GM18909 (cell line): ENCODE results near the gene SLC6A3.

Experiments used
- ATAC-seq: cut with Tn5 transposase; IDR thresholded peaks from one replicate; pipeline ENCODE4 v1.9.1; 2021; ENCODE audit warnings: mild to moderate bottlenecking; ENCODE audit not compliant: unreplicated experiment, poor library complexity

Gene SLC6A3

DNA sequence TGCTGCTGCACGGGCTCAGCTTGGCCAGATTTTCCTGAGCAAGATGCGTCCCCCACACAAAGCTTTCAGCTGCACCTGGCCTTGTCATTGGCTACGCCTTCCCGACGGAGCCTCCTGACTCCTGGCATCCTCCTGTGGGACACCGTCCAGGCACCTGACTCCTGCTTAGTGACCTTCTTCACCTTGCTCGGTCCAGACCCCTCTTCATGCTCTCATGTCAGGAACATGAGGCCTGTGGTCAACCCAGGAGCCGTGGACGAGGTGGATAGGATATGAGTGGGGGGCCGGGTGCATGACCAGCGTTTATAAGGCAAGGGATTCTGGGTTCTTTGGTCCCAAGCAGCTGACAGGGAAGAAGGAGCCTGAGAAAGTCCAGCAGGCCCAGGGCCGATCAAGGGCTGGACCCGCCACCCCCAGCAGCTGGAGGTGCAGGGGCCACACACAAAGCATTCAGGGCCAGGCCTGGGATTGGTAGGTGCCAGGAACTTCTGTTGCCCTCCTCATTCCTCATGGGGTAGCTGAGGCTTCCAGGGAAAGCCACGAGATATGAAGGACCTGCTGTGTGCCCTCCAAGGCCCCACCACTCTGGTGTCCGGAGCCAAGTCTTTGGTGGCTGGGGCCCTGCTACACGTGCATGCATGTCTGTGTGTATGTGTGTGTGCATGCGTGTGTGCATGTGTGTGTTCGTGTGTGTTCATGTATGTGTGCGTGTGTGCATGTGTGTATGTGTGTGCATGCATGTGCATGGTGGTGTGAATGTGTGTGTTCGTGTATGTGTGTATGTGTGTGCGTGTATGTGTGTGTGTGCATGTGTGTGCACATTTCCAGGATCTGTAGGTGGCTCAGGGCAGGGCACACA, 34.9 kb downstream of the SLC6A3 start:
- ATAC-seq, result no peak

DNA sequence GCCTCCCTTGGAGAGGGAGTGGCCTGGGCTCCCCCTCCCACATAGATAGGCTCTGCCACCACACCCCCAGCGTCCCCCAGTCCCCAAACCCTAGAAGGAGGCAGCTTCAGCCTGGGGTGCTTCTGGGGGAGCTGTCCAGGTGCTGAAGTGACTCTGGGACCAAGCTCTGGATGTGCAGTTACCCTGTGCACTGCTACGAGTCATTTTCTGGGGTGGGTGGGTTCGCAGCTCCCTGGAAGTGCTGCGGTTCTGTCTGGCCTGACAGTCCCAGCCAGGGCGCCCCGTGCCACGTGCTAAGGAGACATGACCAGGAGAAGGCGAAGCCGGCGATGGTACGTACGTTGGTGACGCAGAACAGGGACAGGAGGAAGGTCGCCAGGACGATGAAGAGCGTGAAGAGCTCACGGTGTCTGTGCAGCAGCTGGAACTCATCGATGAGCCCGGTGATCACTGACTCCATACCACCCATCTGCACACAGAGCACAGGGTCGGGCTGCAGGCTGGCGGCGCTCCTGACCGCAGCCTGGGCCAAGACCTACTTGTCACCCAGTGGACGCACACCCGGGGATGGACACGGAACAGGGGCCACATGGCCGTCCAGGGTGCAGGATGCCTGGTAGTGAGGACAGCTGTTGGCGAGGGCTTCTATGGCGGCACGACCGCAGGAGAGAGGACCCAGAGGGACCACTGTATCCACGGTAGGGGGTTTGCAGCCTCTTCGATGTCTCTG, 35.7 kb downstream of the SLC6A3 start:
- ATAC-seq, result no peak

DNA sequence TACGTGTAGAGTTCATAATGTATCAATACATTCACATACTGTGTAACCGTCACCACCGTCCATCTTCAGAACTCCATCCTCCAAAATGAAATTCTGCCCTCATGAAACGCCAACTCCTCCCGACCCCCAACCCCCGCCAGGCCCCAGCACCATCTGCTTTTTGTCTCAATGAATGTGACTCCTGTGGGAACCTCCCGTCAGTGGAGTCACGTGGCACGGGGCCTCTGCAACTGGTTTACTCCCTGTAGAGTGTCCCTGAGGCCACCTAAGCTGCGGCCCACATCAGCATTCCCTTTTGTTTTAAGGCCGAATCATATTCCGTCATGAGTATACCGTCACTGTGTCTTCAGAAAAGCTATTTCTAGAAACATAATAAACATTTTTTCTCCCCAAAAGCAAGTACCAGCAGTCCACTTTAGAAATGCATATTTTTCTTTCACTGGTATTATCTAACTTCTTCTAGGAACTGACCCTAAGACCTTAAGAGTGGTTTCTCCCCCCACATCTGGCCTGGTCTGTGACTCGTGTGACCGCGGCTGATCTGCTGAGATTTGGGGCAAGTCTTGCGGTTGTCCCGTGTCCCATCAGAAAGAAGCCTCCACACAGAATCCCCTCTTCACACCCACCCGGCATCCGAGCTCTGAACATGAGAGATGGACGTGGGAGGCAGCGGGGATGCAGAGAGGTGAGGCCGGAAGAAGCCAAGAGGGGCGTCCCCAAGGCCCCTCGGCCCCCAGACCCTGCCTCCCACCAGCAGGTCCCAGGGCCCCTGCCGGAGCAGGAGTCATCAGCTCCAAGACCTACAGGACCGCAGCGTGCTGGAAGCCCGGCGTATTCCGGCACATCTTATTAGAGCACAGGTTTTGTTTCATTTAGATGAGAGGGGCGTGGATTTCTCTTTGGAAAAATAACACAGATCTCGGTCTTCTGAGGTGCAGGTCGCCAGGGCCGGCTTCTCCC, 38.3 kb downstream of the SLC6A3 start:
- ATAC-seq, result no peak

DNA sequence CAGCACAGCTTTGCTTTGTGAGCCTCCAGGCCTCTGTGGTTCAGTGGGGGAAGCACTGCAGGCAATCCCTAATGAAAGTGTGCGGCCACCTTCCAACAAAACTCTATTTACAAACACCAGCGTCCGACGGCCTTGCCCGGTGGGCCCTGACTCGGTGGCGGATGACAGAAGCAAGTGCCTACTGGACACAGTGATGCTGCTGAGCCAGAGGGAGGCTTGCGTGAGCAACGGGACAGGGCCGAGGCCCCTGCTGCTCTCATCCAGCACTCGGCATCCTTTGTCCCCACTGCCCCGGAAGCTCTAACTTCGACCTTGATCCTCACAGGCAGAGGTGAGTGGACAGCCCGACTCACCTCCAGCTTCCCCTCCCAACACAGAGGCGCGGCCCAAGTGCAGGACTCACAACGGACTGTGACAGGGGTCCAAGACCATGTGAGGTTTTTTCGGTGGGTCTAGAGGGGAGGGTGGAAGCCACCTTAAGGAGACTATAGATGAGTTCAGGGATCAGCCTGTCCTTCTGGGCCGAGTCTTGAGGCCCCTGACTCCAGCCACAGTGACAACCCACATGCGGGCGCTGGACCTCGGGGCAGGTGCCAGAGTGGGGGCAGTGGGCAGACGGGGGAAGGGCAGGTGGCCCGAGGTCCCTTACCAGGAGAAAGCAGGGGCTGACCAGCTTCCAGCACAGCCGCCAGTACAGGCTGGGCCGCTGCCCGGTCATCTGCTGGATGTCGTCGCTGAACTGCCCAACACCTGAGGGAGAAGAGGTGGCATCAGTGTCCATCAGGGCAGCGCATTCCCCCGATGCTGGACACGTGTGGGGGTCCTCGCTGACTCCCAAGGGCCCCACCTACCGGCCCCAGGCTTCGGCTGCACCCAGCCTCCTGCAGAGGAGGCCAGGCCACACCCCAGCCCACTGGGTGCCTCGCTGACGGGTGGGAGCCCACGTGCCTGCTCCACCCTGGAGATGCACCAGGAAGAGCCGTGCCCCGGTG, 39.4 kb downstream of the SLC6A3 start:
- ATAC-seq, result no peak

DNA sequence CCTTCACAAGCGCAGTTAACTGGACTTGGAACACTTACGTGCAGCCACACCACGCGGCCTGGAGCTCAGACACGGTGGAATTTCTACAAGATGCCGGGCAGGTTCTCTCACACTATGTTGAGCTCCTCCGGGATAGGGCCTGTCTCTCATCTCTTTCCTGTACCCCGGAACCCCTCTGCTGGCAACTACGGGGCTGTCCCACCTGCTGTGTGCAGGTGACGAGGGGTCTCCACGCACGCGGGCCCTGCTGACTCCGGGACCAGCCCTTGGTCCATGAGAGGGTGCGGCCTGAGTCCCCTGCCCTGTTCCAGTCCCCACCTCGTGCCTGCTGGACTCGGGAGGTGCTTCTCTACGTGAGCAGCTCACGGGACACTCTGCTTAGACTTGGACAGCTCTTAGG, 40.1 kb downstream of the SLC6A3 start:
- ATAC-seq, result no peak

DNA sequence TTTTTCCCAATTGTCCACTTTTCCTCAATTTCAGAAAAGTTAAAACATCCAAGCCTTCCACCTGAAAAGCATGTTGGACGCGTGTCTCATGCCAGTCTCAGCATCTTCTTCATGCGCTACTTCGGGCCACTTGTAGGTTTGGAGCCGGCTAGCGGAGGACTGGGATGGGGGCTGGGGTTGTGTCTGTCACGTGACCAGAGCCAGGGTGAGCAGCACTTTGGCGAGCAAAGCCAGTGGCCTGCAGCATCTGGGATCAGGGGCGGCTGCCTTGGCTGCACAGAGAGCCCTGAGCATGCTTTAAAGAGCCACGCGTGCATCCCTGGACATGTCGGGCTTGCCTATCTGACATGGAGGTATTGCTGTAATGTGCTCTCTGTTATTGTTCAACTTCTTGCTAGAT, 41.2 kb downstream of the SLC6A3 start:
- no peak for ATAC-seq

DNA sequence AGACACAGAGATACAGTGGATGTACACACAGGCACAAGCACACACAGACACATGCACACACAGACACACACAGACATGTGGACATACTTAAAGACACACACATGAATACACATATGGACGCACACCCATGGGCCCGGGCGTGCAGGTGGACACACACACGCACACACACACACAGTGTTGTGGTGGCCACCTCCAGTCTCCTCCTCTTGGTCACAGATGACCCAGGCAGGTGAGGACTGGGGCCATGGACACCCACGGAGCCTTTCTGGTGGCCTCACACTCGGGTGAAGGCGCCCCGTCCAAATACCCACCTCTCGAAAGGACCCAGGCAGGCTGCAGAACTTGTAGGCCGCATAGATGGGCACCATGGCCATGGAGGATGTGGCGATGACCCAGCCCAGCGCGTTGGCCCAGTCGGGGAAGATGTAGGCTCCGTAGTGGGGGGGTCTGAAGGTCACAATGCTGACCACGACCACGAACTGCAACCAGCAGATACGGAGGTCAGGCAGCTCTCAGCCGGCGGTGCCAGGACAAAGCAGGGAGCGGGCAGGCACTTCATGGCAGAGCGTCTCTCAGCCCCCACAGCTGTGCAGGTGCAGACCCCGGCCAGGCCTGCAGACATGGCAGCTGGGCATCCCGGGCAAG, 42.5 kb downstream of the SLC6A3 start:
- ATAC-seq, result no peak

DNA sequence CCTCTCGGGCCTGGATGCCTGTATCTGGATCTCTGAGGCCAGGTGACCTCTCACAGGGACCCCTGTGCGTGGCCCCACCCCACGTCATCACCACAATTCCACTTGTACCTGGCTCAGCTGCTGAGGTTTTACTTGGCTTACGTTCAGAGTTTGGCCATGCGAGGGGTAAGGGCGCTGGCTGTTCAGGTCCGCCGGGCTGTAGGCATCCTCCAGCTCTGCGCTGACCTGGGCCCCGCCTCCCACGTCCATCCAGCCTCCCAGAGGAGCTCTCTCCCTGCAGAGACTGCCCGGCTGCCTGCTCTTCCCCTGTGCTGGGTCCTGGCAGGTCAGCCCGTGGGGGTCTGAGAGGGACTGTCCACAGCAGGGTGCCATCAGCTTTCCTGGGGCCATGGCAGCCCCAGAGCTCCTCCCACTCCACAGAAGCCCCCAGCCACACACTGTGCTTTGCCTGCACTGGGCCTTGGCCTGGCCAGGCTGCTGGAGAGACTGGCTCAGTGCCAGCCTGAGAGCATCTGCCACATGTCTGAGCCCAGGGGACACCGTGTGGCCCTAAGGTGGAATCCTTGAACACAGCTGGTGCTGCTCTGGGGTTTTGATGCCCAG, 43.6 kb downstream of the SLC6A3 start:
- no peak for ATAC-seq

DNA sequence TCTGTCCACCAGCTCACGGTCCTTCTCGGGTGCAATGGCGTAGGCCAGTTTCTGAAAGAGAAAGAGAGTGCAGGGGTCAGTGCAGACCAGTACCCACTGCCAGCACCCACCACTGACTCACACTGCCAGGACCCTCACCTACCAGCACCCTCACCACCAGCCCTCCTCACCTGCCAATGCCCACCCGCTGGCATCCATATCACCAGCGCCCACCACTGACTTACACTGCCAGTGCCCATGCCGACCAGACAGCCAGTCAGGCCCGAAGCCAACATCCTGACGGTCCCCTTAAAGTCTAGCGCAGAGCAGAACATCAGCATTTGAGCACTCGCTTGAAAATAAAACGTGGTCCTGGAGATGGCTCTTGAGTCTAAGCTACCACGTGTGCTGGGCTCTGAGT, 44.3 kb downstream of the SLC6A3 start:
- ATAC-seq, result no peak

DNA sequence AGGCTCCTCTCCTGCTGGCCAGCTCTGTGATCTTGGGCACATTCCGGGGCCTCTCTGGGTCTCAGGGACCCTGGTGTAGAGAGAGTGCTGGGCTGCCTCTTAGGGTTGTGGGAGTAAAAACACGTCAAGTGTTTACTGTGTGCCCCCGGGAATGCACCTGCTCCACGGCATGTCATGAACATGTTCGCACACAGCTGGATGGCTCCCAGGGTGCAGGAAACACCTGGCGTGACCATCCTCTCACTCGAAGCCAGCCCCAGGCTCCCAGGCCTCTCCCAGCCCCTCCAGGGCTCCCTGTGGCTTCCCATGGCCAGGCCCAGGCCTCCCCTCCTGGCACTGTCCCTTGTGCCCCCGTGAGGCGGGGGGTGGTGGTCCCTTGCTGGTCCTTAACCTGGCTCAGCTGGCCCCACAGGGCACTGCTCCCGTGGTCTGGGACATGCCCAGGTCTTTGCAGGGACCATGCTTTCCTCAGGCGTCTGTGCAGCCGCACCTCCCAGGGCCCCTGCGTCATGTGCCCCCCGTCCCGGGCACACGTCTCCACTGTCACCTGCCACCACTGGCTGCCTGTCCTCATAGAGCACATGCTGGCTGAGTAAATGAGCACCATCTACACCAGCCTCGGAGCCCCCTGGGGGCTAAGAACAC, 44.9 kb downstream of the SLC6A3 start:
- ATAC-seq, result no peak

DNA sequence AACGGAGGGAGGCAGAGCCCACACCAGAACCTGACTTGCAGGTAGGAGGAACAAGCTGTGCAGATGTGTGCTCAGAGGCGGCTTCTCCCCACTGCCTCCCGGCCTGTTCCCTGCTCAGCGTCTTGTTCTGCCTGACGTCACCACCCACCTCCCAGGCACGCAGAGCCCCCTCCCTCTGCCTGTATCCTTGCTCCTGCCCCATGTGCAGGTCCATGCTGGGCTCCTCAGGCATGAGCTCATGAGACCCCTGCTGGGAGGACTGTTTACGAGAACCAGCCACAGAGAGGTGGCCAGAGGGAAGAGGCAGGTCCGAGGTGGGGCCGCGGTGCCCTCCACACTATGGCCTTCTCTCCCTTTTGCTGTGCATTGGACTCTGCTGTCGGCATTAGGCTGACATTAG, 45.5 kb downstream of the SLC6A3 start:
- ATAC-seq, result no peak

DNA sequence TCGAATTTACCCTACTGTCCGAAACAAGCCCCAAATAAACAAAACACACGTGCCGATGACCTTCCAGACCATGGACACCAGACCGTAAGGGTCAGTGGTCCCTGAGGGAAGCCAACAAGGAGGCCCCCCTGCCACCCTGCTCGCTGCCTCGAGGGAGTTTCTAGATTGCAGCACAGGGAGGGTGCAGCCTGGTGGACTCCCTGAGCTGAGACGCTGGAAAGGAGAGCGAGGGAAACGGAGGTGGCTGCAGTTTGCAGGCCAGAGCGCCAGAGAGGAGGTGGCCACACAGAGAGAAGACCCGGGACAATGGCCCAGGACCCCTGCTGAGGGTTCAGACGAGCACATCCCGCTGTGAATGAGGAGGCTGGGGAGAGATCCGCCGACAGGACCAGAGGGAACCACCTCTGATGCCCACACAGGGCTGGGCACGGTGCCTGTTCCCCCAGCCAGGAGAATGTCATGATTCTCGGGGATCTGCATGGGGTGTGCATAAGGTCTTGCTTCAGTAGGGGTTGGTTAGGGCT, 48.9 kb downstream of the SLC6A3 start:
- ATAC-seq, result no peak

DNA sequence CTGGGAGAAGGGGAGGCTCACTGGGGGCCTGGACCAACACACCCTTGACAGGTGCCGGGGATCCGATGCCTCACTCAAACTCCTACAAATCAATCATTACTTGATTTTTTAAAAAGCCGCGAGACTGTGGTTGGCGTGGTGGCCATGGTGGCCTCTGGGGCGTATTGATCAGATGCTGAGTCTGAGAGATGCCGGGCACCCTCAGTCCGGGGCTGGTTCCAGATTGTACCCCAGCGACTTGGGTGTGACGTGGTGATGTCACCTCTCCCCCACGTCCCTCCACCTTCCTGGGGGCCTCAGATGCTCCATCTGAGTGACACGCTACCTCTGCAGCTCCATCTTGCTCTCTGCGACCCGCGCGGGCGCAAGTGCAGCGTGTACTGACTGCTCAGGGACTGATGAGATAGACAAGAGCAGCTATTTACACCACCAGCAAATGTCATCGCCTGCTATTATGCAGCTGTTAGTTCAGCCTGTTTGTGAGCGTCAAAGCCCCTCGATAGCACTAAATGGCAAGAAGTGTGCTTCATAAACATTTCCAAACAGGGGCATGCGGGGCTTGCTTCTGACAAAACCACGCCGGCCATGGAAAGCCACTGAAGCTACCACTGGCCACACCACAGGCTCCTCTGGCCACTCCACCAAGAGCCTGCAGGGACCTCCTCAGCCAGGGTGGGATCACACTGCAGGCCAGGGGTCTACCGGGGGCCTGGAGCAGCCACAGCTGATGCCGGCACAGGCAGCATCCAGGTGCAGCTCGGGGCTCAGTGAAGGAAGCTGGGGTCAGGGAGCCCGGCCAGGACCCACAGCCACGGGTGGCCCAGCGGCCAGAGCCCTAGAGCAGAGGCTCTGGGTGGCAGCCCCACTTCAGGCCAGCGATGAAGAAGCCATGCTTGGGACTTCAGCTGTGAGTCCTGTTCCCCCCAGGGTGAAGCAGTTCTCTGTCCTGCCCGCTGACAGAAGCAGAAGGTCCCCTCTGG, 50.1 kb downstream of the SLC6A3 start:
- no peak for ATAC-seq

DNA sequence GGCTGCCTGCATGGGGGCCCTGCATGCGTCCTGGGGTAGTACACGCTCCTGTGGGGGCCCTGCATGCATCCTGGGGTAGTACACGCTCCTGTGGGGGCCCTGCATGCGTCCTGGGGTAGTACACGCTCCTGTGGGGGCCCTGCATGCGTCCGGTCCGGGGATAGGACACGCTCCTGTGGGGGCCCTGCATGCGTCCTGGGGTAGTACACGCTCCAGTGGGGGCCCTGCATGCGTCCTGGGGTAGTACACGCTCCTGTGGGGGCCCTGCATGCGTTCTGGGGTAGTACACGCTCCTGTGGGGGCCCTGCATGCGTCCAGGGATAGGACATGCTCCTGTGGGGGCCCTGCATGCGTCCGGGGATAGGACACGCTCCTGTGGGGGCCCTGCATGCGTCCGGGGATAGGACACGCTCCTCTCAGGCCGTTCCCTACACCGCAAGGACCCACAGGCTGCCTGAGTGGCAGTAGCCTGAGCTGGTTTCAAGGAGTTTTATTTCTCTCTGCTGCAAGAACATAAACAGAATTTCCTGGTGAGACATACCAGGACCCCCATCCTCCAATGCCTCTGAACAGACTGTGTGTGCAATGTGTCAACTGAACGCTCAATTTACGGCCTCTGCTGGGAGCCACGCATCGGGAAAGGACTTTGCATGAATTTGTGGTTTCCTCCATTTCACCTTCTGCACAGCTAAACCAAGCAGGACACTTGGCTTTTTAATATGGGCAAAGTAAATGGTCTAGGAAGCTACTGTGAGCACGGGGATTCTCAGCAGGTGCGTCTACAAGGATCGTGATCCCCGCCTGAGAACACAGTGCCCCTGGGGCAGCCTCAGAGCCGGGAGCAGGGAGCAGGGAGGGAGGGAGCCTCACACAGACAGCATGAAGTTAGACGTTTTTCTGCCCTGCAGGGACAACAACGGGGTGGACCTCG, 51.4 kb downstream of the SLC6A3 start:
- no peak for ATAC-seq

DNA sequence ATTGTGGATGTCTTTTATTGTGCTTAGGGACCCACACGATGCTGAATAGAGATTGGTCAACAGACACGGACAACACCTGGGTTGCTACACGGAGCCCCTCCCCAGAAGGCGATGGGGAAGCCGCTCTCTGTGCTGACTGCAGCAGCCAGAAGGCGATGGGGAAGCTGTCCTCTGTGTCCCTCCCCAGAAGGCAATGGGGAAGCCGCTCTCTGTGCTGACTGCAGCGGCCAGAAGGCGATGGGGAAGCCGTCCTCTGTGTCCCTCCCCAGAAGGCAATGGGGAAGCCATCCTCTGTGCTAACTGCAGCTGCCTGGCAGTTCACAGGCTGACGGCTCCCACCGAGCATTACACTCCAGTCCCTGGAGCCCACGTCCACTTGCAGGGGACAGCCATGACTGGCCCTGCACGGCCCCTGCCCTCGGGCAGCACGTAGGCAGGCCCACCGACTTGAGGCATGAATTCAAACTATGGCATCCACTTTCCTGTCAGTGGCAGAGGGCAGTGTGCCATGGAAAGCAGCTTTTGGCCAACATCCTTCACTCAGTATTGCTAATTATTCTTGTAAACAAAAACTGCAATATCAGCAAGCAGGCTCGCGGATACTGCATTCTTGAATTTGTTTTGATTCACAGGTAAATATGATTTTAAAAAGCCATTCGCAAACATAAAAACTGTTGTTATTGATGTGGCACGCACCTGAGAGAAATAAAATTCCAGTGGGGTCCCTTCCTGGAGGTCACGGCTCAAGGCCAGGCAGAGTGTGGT, 52.3 kb downstream of the SLC6A3 start:
- ATAC-seq, result no peak
